GM21825 (cell line): ENCODE results near the gene B3GNT3.

Source experiments
- ATAC-seq: cut with Tn5 transposase; IDR thresholded peaks from one replicate; pipeline ENCODE4 v1.9.1; 2021; ENCODE audit warnings: mild to moderate bottlenecking, moderate library complexity; ENCODE audit not compliant: unreplicated experiment

Gene B3GNT3, protein sequence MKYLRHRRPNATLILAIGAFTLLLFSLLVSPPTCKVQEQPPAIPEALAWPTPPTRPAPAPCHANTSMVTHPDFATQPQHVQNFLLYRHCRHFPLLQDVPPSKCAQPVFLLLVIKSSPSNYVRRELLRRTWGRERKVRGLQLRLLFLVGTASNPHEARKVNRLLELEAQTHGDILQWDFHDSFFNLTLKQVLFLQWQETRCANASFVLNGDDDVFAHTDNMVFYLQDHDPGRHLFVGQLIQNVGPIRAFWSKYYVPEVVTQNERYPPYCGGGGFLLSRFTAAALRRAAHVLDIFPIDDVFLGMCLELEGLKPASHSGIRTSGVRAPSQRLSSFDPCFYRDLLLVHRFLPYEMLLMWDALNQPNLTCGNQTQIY

GRCh38 chr19:17794731-17795494, at the start of gene B3GNT3:
TSS of gene B3GNT3 (plus strand) at chr19:17795138. CDS start at chr19:17807808, 12,670 bp downstream.
- ATAC-seq, result no peak

- ATAC-seq, result peak; percentile 54
Measured at GRCh38 chr19:17747205-17748098, 47.5 kb upstream of the B3GNT3 start.

DNA sequence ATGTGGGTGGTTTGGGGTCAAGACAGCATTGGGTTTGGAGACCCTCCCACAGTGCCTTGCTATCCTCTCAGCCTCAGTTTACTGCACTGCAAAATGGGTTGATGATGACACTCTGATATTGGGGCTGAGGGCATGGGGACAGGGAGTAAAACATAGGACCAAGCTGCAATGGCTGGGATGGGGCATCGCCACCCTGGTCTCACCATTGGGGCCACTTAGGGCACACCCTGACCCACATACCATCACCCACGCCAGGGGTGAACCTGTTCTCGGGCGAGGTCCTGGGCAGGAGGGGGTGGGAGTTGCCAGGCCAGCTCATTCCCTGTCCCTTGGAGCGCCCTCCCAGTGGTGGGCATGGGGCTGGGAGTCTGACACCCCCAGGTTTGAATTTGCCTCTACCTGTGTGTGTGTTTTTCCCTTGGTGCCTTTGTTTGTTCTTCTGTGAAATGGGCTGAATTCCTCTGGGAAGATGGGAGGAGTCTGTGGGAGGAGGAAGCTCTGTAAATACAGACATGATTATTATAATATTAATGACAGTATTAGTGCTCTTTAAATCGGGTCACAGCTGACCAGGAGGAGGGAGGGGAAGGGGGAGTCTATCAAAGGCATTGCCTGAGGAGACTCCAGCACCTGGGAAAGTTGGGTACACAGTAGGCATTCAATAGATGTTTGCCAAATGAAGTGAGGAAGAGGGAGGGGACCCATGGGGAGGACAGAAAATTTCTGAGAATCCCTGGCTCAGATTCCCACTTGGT, 45.9 kb upstream of the B3GNT3 start:
- ATAC-seq, result no peak

- no peak for ATAC-seq
Measured at GRCh38 chr19:17749912-17750317, 45.0 kb upstream of the B3GNT3 start.

DNA sequence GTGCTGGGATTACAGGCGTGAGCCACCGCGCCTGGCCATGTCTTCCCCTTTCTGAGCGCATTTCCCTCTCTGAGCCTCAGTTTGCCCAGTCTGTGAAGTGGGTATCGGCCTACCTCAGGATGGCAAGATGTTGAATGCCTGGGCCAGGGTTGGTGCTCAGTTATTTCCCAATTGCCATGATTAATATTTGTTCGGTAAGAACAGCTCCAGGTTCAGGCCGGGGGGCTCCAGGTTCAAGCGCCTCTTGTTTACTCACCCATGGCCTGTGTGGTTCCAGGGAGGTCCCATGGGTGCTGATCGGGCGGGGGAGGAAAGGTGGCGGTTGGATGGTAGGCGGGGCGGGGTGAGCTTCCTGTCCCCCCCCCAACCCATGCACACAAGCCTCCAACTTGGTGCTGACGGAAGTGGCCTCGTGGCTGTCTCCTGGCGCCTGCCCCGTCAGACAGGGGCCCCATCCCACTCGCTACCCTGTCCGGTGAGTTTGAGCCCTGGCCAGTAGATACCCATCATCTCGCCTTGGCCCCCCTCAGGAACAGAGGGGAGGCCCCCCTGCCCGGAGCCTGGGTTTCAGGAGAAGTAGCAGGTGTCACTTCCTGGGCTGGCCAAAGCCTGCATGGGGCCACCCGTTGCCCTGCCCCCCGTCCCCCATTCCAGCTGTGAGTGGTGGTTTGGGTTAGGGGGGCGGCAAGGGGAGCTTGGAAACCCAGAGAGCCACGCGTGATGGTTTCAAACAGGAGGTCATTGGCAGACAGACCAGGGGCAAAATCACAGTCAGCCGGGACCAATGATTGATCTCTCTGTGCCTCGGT, 43.6 kb upstream of the B3GNT3 start, which contains the start of gene FCHO1:
Gene FCHO1 (plus strand): TSS at position 375 of the 809 bp plus-strand sequence. CDS start 3,688 bp downstream, outside the sequence.
- ATAC-seq, result peak; percentile 28

- ATAC-seq, result no peak
Measured at GRCh38 chr19:17751912-17752273, 43.0 kb upstream of the B3GNT3 start.

GRCh38 chr19:17752865-17753639, 41.9 kb upstream of the B3GNT3 start:
- ATAC-seq, result no peak

DNA sequence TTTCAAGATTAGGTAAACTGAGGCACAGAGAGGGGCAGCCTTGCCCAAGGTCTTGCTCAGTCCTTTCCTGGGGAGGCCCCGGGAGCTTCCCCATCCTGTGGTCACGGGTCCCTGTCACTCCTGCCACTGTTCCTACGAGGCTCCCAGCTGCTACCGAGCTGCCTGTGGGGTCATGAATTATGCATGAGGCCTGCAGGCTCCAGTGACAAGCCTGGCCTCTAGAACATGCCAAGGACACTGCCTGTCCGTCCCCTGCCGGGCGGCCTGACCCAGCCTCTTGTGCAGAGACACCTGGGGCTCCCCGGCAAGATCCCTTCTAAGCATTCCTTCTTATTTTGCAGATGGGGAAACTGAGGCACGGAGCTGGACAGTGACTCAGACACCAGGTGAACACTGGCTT, 41.0 kb upstream of the B3GNT3 start:
- ATAC-seq, result no peak

DNA sequence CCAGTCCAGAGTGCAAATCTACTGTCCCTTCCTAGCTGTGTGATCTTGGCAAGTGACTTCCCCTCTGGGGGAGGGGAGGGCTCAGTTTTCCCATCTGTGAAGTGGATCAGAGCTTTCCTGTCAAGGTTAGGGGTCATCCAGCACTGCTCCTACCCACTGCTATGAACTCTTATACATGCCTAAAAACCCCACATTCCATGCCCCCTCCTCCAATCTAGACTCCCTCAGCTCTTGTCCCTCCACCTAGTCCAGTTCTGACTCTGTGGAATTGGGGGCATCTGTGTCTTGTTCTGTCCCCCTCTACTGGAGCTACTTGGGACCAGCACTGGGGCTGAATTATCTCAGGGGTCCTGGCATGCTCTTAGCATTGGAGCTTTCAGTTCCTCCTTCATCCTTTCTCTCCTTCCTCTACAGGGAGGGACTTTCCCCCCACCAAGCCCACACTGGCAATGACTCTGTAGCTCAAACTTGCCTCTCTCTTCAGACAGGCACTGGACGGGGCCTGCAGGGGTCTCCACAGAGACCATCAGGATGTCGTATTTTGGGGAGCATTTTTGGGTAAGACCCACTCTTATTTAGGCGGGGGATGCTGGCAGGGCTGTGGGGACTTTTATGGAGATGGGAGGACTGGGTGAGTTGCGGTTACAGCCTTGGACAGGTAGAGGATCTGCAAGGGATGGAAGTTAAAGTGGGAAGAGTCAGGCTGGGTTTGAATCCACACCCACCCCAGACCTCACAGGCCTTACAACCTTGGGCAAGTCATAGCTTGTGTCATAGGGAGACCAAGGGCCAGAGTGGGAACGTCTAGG, 40.1 kb upstream of the B3GNT3 start:
- no peak for ATAC-seq

DNA sequence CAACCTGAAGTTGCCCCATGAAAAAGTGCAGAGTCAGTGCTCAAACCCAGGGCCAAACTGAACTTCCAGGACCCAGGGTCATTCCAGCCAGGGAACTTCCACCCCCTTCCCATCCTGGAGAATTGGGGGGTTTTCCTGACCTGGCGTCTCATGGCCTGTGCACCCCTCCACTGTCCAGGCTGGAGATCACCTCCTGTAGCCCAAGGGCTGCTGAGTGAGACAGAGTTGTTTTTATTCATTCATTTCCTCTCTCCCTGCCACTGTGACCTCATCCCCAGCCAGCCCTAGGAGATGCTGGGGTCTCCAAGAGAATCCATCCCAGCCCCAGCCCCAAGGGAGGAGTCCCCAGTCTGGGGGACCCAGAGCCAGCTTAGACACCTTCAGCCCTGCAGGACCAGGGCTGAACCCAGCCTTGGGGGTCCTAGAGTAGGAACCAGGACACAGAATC, 39.5 kb upstream of the B3GNT3 start:
- ATAC-seq, result no peak

DNA sequence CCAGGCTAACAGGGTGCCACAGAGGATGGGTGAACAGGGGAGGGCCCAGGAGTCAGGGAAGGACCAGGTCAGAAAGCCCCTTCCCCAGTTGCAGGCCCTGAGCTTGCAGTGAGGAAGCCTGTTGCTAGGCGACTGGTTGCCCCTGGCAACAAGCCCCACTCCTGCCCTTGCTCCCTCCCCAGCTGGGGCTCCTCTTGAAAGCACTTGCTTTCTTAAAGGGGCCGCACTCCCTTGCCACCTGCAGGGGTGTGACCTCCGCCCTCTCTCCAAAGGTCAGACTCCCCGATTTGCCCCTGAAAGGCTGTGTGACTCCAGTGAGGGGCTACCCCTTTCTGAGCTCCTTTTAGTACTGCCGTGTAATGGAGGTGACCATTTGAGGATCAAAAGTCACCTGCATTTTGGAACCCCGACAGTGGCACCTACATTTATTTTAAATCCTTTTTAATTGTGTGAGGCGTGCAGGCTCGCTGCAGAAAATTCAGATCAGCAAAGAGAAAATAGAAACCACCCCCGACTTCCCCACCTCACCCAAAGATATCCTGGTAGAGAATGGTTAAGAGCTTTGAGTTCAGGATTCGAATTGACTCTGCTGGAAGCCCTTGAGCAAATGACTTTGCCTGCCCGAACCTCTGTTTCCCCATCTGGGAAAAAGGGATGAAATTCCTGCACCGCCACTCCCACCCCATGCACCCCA, 38.8 kb upstream of the B3GNT3 start:
- no peak for ATAC-seq

GRCh38 chr19:17757125-17757524, 37.8 kb upstream of the B3GNT3 start:
- no peak for ATAC-seq

DNA sequence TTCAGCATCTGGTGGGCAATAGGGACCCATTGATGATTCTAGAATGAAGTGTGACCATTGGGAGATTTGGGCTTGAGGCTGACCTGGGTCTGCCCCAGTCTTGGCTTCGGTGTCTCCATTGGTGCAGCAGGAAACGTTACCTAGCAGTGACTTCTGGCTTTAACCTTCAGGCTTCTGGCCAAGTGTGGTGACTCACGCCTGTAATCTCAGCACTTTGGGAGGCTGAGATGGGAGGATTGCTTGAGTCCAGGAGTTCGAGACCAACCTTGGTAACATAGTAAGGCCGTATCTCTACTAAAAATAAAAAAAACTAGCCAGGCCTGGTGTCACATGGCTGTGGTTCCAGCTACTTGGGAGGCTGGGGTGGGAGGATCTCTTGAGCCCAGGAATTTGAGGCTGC, 36.4 kb upstream of the B3GNT3 start:
- ATAC-seq, result no peak

DNA sequence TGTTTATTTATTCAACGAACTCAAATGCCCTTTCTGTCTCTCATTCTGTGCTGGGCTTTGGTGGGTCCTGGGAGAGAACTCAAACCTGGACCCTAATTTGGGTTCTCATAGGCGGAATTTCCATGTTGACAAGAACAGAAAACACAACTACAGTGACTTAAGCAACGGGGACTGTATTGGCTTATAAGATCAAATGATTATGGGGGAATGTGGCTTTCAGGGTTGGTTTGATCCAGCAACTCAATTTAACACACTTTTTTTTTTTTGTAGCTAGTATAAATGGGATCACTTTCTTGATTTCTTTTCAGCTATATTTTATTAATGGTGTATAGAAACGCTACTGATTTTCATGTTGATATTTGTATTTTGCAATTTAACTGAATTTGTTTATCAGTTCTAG, 33.8 kb upstream of the B3GNT3 start:
- no peak for ATAC-seq

DNA sequence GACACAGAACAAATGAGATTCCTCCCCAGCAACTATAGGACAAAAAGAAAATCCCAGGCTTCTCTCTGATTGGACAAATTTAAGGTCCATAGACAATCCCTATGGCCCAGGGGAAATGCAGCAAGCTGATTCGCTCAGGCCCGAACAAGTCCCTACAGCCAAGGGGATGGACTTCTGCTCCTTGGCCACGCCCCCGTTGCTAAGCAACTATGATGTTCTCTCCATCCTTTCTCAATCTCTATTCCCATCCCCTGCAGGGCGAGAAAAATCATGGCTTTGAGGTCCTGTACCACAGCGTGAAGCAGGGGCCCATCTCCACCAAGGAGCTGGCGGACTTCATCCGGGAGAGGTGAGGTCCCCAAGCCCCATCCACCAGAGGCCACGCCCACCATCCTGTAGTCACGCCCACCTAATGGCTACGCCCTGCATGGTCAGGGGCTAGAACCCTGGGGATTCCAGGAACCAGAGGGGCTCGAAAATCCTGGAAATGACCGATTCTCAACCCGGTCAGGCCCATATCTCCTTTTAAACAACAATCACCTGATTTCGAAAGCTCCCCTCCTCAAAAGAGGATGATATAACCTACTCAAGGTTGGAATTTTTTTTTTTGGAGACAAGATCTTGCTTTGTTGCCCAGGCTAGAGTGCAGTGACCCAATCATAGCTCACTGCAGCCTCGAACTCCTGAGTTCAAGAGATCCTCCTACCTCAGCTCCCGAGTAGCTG, 32.3 kb upstream of the B3GNT3 start:
- no peak for ATAC-seq

DNA sequence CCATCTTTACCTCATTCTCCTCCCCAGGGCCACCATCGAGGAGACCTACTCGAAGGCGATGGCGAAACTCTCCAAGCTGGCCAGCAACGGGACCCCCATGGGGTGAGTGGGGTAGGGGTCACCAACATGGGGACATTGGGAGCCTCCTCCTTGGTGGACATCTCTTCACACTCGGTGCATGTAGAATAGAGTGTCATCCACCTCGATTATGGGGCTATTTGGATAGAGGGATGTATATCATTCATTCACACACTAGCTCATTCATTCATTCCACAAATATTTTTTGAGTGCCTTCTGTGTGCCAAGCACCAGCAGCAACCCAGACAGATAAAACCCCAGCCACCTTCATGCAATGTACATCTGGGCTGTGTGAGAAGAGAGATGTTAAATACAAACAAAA, 30.6 kb upstream of the B3GNT3 start:
- no peak for ATAC-seq
